WTC11 (cell line): ENCODE measurements around the gene ADK. TPM values are rescaled to one million over a fixed set of nuclear protein-coding genes. Genes with fewer than 3 reads are reported as not detected.

Experiments
- ATAC-seq: fragments of 200-7000 bp; cut with Tn5 transposase; 2 replicates; pipeline ENCODE4 v1.10.0; 2021; ENCODE audit warnings: mild to moderate bottlenecking, moderate library complexity
- CTCF ChIA-PET: fragments of 300-600 bp; sonication (Branson Sonifier 250); formaldehyde crosslinking; loops from one replicate; lab custom pipeline; 2021; ENCODE audit warnings: antibody characterized with exemption; lab: Charles Lee
- POLR2A ChIA-PET: fragments of 350-600 bp; sonication (Branson Sonifier 250); formaldehyde crosslinking; loops from one replicate; lab custom pipeline; 2021; ENCODE audit warnings: antibody characterized with exemption; lab: Charles Lee
- DNase-seq: peaks from one replicate; pipeline ENCODE4 v3.0.0; 2021; ENCODE audit warnings: low spot score
- H3K27ac Mint-ChIP-seq: 2 replicates; pipeline ENCODE4 v1.8.0; 2021; ENCODE audit warnings: mixed read lengths
- H3K27me3 Mint-ChIP-seq: 2 replicates; pipeline ENCODE4 v1.8.0; 2021; ENCODE audit warnings: low read depth, mild to moderate bottlenecking, moderate library complexity, mixed read lengths
- H3K36me3 Mint-ChIP-seq: 2 replicates; pipeline ENCODE4 v1.8.0; 2021; ENCODE audit warnings: mixed read lengths
- H3K4me1 Mint-ChIP-seq: 2 replicates; pipeline ENCODE4 v1.8.0; 2022; ENCODE audit warnings: mixed read lengths
- H3K4me3 Mint-ChIP-seq: 2 replicates; pipeline ENCODE4 v1.8.0; 2021; ENCODE audit warnings: mild to moderate bottlenecking, moderate library complexity, mixed read lengths
- H3K9me3 Mint-ChIP-seq: 2 replicates; pipeline ENCODE4 v1.8.0; 2021; ENCODE audit warnings: mixed read lengths
- ATF2 ChIP-seq: sonication (generic); formaldehyde crosslinking; IDR thresholded peaks from 2 replicates; pipeline ENCODE4 v1.8.1; 2022; ENCODE audit warnings: low read depth, missing genetic modification reagents, borderline replicate concordance
- CREM ChIP-seq: sonication (generic); formaldehyde crosslinking; IDR thresholded peaks from 2 replicates; pipeline ENCODE4 v1.8.1; 2022; ENCODE audit warnings: mild to moderate bottlenecking, missing genetic modification reagents, moderate library complexity
- CTCF ChIP-seq: fragments of 200-600 bp; IDR thresholded peaks from 2 replicates; pipeline ENCODE4 v1.8.0; 2022; ENCODE audit warnings: antibody characterized with exemption
- E2F5 ChIP-seq: sonication (generic); formaldehyde crosslinking; IDR thresholded peaks from 2 replicates; pipeline ENCODE4 v1.8.1; 2022; ENCODE audit warnings: mild to moderate bottlenecking, moderate library complexity, missing genetic modification reagents
- ELF4 ChIP-seq: sonication (generic); formaldehyde crosslinking; IDR thresholded peaks from 2 replicates; pipeline ENCODE4 v1.8.1; 2022; ENCODE audit warnings: low read depth, mild to moderate bottlenecking, moderate library complexity, missing genetic modification reagents
- EMX1 ChIP-seq: fragments of 250-450 bp; sonication (Bioruptor Pico); IDR thresholded peaks from 2 replicates; pipeline ENCODE4 v1.8.0; 2021; ENCODE audit warnings: mild to moderate bottlenecking
- FOXJ3 ChIP-seq: sonication (generic); formaldehyde crosslinking; IDR thresholded peaks from 2 replicates; pipeline ENCODE4 v1.9.0; 2021; ENCODE audit warnings: missing genetic modification reagents, mild to moderate bottlenecking, borderline replicate concordance
- FOXP1 ChIP-seq: sonication (generic); formaldehyde crosslinking; IDR thresholded peaks from 2 replicates; pipeline ENCODE4 v1.8.0; 2022; ENCODE audit warnings: missing genetic modification reagents, mild to moderate bottlenecking, moderate library complexity, borderline replicate concordance
- GABPB1 ChIP-seq: sonication (generic); formaldehyde crosslinking; IDR thresholded peaks from 2 replicates; pipeline ENCODE4 v1.8.1; 2023; ENCODE audit warnings: mild to moderate bottlenecking, missing genetic modification reagents
- IRF2 ChIP-seq: sonication (generic); formaldehyde crosslinking; IDR thresholded peaks from 2 replicates; pipeline ENCODE4 v1.8.0; 2022; ENCODE audit warnings: low read depth, missing genetic modification reagents, borderline replicate concordance
- JAZF1 ChIP-seq: fragments of 250-450 bp; sonication (Bioruptor Pico); IDR thresholded peaks from 2 replicates; pipeline ENCODE4 v1.9.0; 2021; ENCODE audit warnings: moderate library complexity, mild to moderate bottlenecking, inconsistent platforms
- KAT7 ChIP-seq: sonication (generic); formaldehyde crosslinking; IDR thresholded peaks from 2 replicates; pipeline ENCODE4 v1.8.1; 2023; ENCODE audit warnings: missing genetic modification reagents, mild to moderate bottlenecking, borderline replicate concordance
- MXD4 ChIP-seq: fragments of 250-450 bp; sonication (Bioruptor Pico); IDR thresholded peaks from 2 replicates; pipeline ENCODE4 v1.8.0; 2021; ENCODE audit warnings: mild to moderate bottlenecking, moderate library complexity, borderline replicate concordance
- NFATC4 ChIP-seq: fragments of 250-450 bp; sonication (Bioruptor Pico); IDR thresholded peaks from 2 replicates; pipeline ENCODE4 v1.9.0; 2021; ENCODE audit warnings: mild to moderate bottlenecking
- PRDM15 ChIP-seq: sonication (generic); formaldehyde crosslinking; IDR thresholded peaks from 2 replicates; pipeline ENCODE4 v1.8.0; 2022; ENCODE audit warnings: missing genetic modification reagents
- PREB ChIP-seq: sonication (generic); formaldehyde crosslinking; IDR thresholded peaks from 2 replicates; pipeline ENCODE4 v1.8.1; 2022; ENCODE audit warnings: mild to moderate bottlenecking, missing genetic modification reagents, moderate library complexity, borderline replicate concordance
- SP1 ChIP-seq: sonication (generic); formaldehyde crosslinking; conservative IDR thresholded peaks from 2 replicates; pipeline ENCODE4 v1.8.1; 2022; ENCODE audit warnings: missing genetic modification reagents
- USF2 ChIP-seq: sonication (generic); formaldehyde crosslinking; IDR thresholded peaks from 2 replicates; pipeline ENCODE4 v1.8.1; 2023; ENCODE audit warnings: mild to moderate bottlenecking, missing genetic modification reagents, moderate library complexity
- ZNF121 ChIP-seq: sonication (generic); formaldehyde crosslinking; IDR thresholded peaks from 2 replicates; pipeline ENCODE4 v1.8.0; 2023; ENCODE audit warnings: missing genetic modification reagents
- ZNF281 ChIP-seq: sonication (generic); formaldehyde crosslinking; IDR thresholded peaks from 2 replicates; pipeline ENCODE4 v1.8.0; 2023; ENCODE audit warnings: mild to moderate bottlenecking, missing genetic modification reagents
- ZNF317 ChIP-seq: sonication (generic); formaldehyde crosslinking; IDR thresholded peaks from 2 replicates; pipeline ENCODE4 v1.8.1; 2023; ENCODE audit warnings: low read depth, mild to moderate bottlenecking, moderate library complexity, missing genetic modification reagents, borderline replicate concordance
- ZNF396 ChIP-seq: fragments of 250-450 bp; sonication (Bioruptor Pico); IDR thresholded peaks from 2 replicates; pipeline ENCODE4 v1.8.0; 2021; ENCODE audit warnings: mild to moderate bottlenecking, moderate library complexity, borderline replicate concordance
- ZNF512 ChIP-seq: sonication (generic); formaldehyde crosslinking; IDR thresholded peaks from 2 replicates; pipeline ENCODE4 v1.8.1; 2022; ENCODE audit warnings: missing genetic modification reagents, borderline replicate concordance
- total RNA-seq: library from RNA; stranded (reverse); gene quantifications from 3 replicates; pipeline ENCODE4 v1.2.3, GENCODE V29; 2021

ADK gene
- total RNA-seq, 1 experiment from 2014 or later = 32.7 TPM

GRCh38 chr10:74433993-74434392, 283.0 kb downstream of the ADK start:
- H3K36me3 Mint-ChIP-seq = no peaks in the 10 kb centered on the region
- H3K4me3 Mint-ChIP-seq = no peak overlapping the region
- ChIA-PET CTCF (no interaction called here), POLR2A (no interaction called here)
- no peaks in the 10 kb centered on the region for H3K9me3 Mint-ChIP-seq
- DNase-seq (no peak), ATAC-seq (no peak)
- H3K27ac Mint-ChIP-seq = no peak overlapping the region
- TF ChIP-seq NFATC4 (CRISPR knock-in tag) (no peak), ZNF121 (no peak), CREM (CRISPR knock-in tag) (no peak), EMX1 (no peak), MXD4 (CRISPR knock-in tag) (no peak), ZNF396 (CRISPR knock-in tag) (no peak), FOXP1 (CRISPR knock-in tag) (no peak), ZNF317 (no peak), KAT7 (CRISPR knock-in tag) (no peak), JAZF1 (no peak), GABPB1 (CRISPR knock-in tag) (no peak), SP1 (CRISPR knock-in tag) (no peak), IRF2 (no peak), ATF2 (no peak), USF2 (CRISPR knock-in tag) (no peak), E2F5 (CRISPR knock-in tag) (no peak), PREB (CRISPR knock-in tag) (no peak), CTCF (no peak)
- peaks cover 34% of the 10 kb centered on the region for H3K4me1 Mint-ChIP-seq
- no peaks in the 10 kb centered on the region for H3K27me3 Mint-ChIP-seq

GRCh38 chr10:74434547-74434946, 283.5 kb downstream of the ADK start:
- ChIA-PET CTCF (interaction anchor here (1.5 kb wide), 1 partner anchor 15 kb away, joined by 5 read pairs; no protein-coding TSS in a partner anchor), POLR2A (no interaction called here)
- Mint-ChIP-seq H3K27me3 (no peaks in the 10 kb centered on the region), H3K4me1 (peaks cover 37% of the 10 kb centered on the region), H3K4me3 (no peak overlapping the region), H3K27ac (no peak overlapping the region), H3K36me3 (no peaks in the 10 kb centered on the region), H3K9me3 (no peaks in the 10 kb centered on the region)
- ATAC-seq = no peak
- no peak for DNase-seq
- TF ChIP-seq ZNF281 (CRISPR knock-in tag) (no peak), ZNF512 (CRISPR knock-in tag) (no peak), JAZF1 (no peak), FOXJ3 (CRISPR knock-in tag) (no peak), PRDM15 (CRISPR knock-in tag) (no peak), ELF4 (CRISPR knock-in tag) (no peak), FOXP1 (CRISPR knock-in tag) (no peak)
